ENCODE data around the gene CUBN.
"Not testable (repeated sequence)": the region's sequence is repeated elsewhere in the genome, so short reads cannot be mapped to it uniquely, and the experiment has no call there.

CUBN gene

GRCh38 chr10:16870331-16870730, 259.3 kb downstream of the CUBN start:
- no peak for DNase-seq (ENCODE audit: low read depth in 2 of 2)

- DNase-seq (ENCODE audit: low read depth in 2 of 2), result no peak
Observed at GRCh38 chr10:16867990-16868389, 261.6 kb downstream of the CUBN start.

- DNase-seq (ENCODE audit: low read depth in 2 of 2), result no peak
Observed at GRCh38 chr10:16867556-16867955, 262.1 kb downstream of the CUBN start.

GRCh38 chr10:16866541-16867275, 262.9 kb downstream of the CUBN start:
- DNase-seq (ENCODE audit: low read depth in 2 of 2), result no peak

- DNase-seq (ENCODE audit: low read depth in 2 of 2), result no peak
Observed at GRCh38 chr10:16865766-16866165, 263.8 kb downstream of the CUBN start.

GRCh38 chr10:16863766-16864165, 265.8 kb downstream of the CUBN start:
- DNase-seq (ENCODE audit: low read depth in 2 of 2), result no peak

- DNase-seq (ENCODE audit: low read depth in 2 of 2), result no peak
Observed at GRCh38 chr10:16857419-16857818, 272.2 kb downstream of the CUBN start.

- no peak for DNase-seq (ENCODE audit: low read depth in 2 of 2)
Observed at GRCh38 chr10:16856567-16856966, 273.0 kb downstream of the CUBN start.

- DNase-seq (ENCODE audit: low read depth in 2 of 2), result no peak
Observed at GRCh38 chr10:16856092-16856491, 273.5 kb downstream of the CUBN start.

- DNase-seq (ENCODE audit: low read depth in 2 of 2), result no peak
Observed at GRCh38 chr10:16854623-16855022, 275.0 kb downstream of the CUBN start.

GRCh38 chr10:16853809-16854208, 275.8 kb downstream of the CUBN start:
- DNase-seq (ENCODE audit: low read depth in 2 of 2), result no peak

GRCh38 chr10:16853201-16853600, 276.4 kb downstream of the CUBN start:
- no peak for DNase-seq (ENCODE audit: low read depth in 2 of 2)

- DNase-seq (ENCODE audit: low read depth in 2 of 2), result no peak
Observed at GRCh38 chr10:16852624-16853023, 277.0 kb downstream of the CUBN start.

- DNase-seq (ENCODE audit: low read depth in 2 of 2), result no peak
Observed at GRCh38 chr10:16848562-16849154, 281.0 kb downstream of the CUBN start.

GRCh38 chr10:16847644-16848043, 282.0 kb downstream of the CUBN start:
- DNase-seq (ENCODE audit: low read depth in 2 of 2), result no peak

- DNase-seq (ENCODE audit: low read depth in 2 of 2), result no peak
Observed at GRCh38 chr10:16845248-16845647, 284.4 kb downstream of the CUBN start.

GRCh38 chr10:16843252-16843870, 286.2 kb downstream of the CUBN start:
- DNase-seq (ENCODE audit: low read depth in 2 of 2), result no peak

GRCh38 chr10:16835228-16835627, 294.4 kb downstream of the CUBN start:
- no peak for DNase-seq (ENCODE audit: low read depth in 2 of 2)

- DNase-seq (ENCODE audit: low read depth in 2 of 2), result no peak
Observed at GRCh38 chr10:16832351-16833080, 297.1 kb downstream of the CUBN start.

GRCh38 chr10:16828701-16829175, 300.9 kb downstream of the CUBN start:
- no peak for DNase-seq (ENCODE audit: low read depth in 2 of 2)

GRCh38 chr10:16828114-16828568, 301.5 kb downstream of the CUBN start:
- peak; percentile 10 to 22 for DNase-seq (ENCODE audit: low read depth in 2 of 2)

GRCh38 chr10:16827474-16827873, 302.1 kb downstream of the CUBN start:
- DNase-seq (ENCODE audit: low read depth in 2 of 2), result not testable (repeated sequence)

Measured in stimulated activated CD8-positive, alpha-beta memory T cell treated with anti-CD3 and anti-CD28 coated beads, Interleukin-15, amount 100 ng/mL, for 48 hours (primary cell).